ENCODE data around the gene ZNF665.

- TF ChIP-seq, protein P1, sequence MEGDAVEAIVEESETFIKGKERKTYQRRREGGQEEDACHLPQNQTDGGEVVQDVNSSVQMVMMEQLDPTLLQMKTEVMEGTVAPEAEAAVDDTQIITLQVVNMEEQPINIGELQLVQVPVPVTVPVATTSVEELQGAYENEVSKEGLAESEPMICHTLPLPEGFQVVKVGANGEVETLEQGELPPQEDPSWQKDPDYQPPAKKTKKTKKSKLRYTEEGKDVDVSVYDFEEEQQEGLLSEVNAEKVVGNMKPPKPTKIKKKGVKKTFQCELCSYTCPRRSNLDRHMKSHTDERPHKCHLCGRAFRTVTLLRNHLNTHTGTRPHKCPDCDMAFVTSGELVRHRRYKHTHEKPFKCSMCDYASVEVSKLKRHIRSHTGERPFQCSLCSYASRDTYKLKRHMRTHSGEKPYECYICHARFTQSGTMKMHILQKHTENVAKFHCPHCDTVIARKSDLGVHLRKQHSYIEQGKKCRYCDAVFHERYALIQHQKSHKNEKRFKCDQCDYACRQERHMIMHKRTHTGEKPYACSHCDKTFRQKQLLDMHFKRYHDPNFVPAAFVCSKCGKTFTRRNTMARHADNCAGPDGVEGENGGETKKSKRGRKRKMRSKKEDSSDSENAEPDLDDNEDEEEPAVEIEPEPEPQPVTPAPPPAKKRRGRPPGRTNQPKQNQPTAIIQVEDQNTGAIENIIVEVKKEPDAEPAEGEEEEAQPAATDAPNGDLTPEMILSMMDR (IDR thresholded peaks at IDR 0.05) = no peak
- TF ChIP-seq POLR2AphosphoS5 (IDR thresholded peaks at IDR 0.05) = no peak
- no peak for TF ChIP-seq POLR2A (IDR thresholded peaks at IDR 0.05)
Observed at GRCh38 chr19:53182202-53182601, 11.0 kb downstream of the ZNF665 start.
